ENCODE data around the gene TLCD3B.

DNA sequence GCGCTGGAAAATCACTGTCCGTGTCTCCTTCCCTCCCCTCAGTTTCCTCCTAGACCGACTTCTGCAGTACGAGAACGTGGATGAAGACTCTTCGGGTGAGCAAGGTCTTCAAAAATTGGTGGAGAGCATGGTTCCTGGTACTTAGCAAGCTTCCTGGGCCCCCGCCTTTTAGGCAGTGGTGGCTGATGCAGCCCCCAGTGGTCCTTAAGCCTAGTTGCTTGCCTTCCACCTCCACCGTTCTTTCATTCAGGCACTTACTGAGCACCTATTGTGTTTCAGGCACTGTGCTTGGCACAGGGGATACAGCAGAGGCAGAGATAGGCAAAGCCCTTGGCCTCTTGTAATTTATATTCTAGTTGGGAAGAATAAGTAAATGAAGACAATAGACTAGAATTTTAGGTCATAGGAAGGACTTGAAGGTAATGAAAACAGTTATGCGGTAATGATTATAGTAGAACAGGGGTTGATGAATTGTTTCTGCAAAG is 34.3 kb downstream of the TLCD3B start:
- TF ChIP-seq, protein P1, sequence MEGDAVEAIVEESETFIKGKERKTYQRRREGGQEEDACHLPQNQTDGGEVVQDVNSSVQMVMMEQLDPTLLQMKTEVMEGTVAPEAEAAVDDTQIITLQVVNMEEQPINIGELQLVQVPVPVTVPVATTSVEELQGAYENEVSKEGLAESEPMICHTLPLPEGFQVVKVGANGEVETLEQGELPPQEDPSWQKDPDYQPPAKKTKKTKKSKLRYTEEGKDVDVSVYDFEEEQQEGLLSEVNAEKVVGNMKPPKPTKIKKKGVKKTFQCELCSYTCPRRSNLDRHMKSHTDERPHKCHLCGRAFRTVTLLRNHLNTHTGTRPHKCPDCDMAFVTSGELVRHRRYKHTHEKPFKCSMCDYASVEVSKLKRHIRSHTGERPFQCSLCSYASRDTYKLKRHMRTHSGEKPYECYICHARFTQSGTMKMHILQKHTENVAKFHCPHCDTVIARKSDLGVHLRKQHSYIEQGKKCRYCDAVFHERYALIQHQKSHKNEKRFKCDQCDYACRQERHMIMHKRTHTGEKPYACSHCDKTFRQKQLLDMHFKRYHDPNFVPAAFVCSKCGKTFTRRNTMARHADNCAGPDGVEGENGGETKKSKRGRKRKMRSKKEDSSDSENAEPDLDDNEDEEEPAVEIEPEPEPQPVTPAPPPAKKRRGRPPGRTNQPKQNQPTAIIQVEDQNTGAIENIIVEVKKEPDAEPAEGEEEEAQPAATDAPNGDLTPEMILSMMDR (IDR thresholded peaks at IDR 0.05; ENCODE audit: low read depth, low read length, poor library complexity, severe bottlenecking): no peak
- no peak for TF ChIP-seq EZH2phosphoT487 (IDR thresholded peaks at IDR 0.05; ENCODE audit: borderline replicate concordance, low read length)
